AG10803 (cell line): ENCODE measurements around the gene IL4R.

Experiments used
- DNase-seq: peaks from one replicate; pipeline ENCODE4 v3.0.0; 2010; ENCODE audit warnings: low read depth
- H3K4me3 ChIP-seq: 2 replicates; pipeline ENCODE4 v1.5.1; 2011; ENCODE audit warnings: mild to moderate bottlenecking, low read length, control low read depth
- CTCF ChIP-seq: conservative IDR thresholded peaks from 2 replicates; pipeline ENCODE4 v1.5.1; 2011; ENCODE audit warnings: mild to moderate bottlenecking, low read length, control low read depth, inconsistent platforms

IL4R gene

GRCh38 chr16:27316038-27316680 lies 2.4 kb downstream of the IL4R start:
- TF ChIP-seq CTCF: no peak
- no peak for DNase-seq
- no peak overlapping the region for H3K4me3 ChIP-seq

- no peak for TF ChIP-seq CTCF
- no peak overlapping the region for H3K4me3 ChIP-seq
- no peak for DNase-seq
These were observed 3.5 kb downstream of the IL4R start for GRCh38 chr16:27317320-27317719.

- DNase-seq: no peak
- H3K4me3 ChIP-seq: no peak overlapping the region
- TF ChIP-seq CTCF: no peak
These were observed 4.1 kb downstream of the IL4R start for GRCh38 chr16:27317738-27318391.

- TF ChIP-seq CTCF: no peak
- DNase-seq: peak; percentile 27
- H3K4me3 ChIP-seq: no peak overlapping the region
These were observed 4.8 kb downstream of the IL4R start for GRCh38 chr16:27318392-27319256.

GRCh38 chr16:27319257-27319965 lies 5.6 kb downstream of the IL4R start:
- no peak for TF ChIP-seq CTCF
- DNase-seq: no peak
- H3K4me3 ChIP-seq: no peak overlapping the region

- no peak overlapping the region for H3K4me3 ChIP-seq
- no peak for DNase-seq
- no peak for TF ChIP-seq CTCF
These were observed 6.7 kb downstream of the IL4R start for GRCh38 chr16:27320261-27321012.
